Testis (tissue), 2 donors: ENCODE measurements around the gene DENND5B.

Experiments
- POLR2A ChIP-seq: fragments of 450-650 bp; IDR thresholded peaks from one replicate; pipeline ENCODE4 v1.6.1; 2017; ENCODE audit warnings: antibody characterized with exemption, mild to moderate bottlenecking, moderate library complexity
- TF ChIP-seq, protein P1 (sequence below), 3 experiments: fragments of 450-650 bp in 2 of 3; fragments of 200-600 bp in 1 of 3; sonication (generic) in 1 of 3; IDR thresholded peaks; one replicate each; pipeline ENCODE4 v1.5.1; 2016 to 2019; ENCODE audit warnings: antibody characterized with exemption in 3 of 3, mild to moderate bottlenecking in 2 of 3, moderate library complexity in 1 of 3

DNA sequence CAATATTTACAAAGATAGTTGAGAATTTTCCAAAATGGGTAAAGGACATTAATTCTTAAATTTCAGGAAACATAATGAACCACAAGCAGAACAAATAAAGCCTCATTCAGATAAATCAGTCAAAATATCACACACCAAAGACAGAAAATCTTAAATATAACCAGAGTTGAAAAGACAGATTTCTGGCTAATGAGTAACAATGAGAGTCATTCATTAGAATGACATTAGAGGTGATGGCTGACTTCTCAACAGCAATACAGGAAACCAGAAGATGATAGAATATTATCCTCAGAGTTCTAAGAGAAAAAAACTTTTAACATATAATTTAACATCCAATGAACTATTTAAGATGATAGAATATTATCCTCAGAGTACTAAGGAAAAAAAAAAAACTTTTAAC, 124.2 kb downstream of the DENND5B start:
- TF ChIP-seq POLR2A: no peak
- TF ChIP-seq, protein P1, sequence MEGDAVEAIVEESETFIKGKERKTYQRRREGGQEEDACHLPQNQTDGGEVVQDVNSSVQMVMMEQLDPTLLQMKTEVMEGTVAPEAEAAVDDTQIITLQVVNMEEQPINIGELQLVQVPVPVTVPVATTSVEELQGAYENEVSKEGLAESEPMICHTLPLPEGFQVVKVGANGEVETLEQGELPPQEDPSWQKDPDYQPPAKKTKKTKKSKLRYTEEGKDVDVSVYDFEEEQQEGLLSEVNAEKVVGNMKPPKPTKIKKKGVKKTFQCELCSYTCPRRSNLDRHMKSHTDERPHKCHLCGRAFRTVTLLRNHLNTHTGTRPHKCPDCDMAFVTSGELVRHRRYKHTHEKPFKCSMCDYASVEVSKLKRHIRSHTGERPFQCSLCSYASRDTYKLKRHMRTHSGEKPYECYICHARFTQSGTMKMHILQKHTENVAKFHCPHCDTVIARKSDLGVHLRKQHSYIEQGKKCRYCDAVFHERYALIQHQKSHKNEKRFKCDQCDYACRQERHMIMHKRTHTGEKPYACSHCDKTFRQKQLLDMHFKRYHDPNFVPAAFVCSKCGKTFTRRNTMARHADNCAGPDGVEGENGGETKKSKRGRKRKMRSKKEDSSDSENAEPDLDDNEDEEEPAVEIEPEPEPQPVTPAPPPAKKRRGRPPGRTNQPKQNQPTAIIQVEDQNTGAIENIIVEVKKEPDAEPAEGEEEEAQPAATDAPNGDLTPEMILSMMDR (IDR thresholded peaks at IDR 0.05): no peak
